OCI-LY1 (cell line): ENCODE results near the gene POLG.

ENCODE experiments used
- H2AFZ ChIP-seq: fragments of 200-600 bp; sonication (generic), shearing (Covaris generic); 2 replicates; pipeline ENCODE4 v1.6.0; 2014; ENCODE audit warnings: antibody characterized with exemption, mild to moderate bottlenecking, low read length
- H3F3A ChIP-seq: fragments of 200-600 bp; sonication (generic), shearing (Covaris generic); 2 replicates; pipeline ENCODE4 v1.6.0; 2014; ENCODE audit warnings: mild to moderate bottlenecking, antibody characterized with exemption, low read length, moderate library complexity; ENCODE audit not compliant: insufficient read depth
- H3K27ac ChIP-seq: fragments of 200-600 bp; sonication (generic); 2 replicates; pipeline ENCODE4 v1.5.1; 2014; ENCODE audit warnings: low read length, mixed run types, mild to moderate bottlenecking, low read depth; ENCODE audit not compliant: poor library complexity, severe bottlenecking
- H3K27me3 ChIP-seq: fragments of 200-600 bp; sonication (generic); 2 replicates; pipeline ENCODE4 v1.6.0; 2014; ENCODE audit warnings: antibody characterized with exemption, mild to moderate bottlenecking, low read length, moderate library complexity; ENCODE audit not compliant: insufficient read depth
- H3K36me3 ChIP-seq: fragments of 200-600 bp; sonication (generic); 2 replicates; pipeline ENCODE4 v1.6.1; 2014; ENCODE audit warnings: mild to moderate bottlenecking, antibody characterized with exemption, low read length, moderate library complexity, mixed read lengths; ENCODE audit not compliant: insufficient read depth
- H3K4me1 ChIP-seq: fragments of 200-600 bp; sonication (generic); 2 replicates; pipeline ENCODE4 v1.5.1; 2014; ENCODE audit warnings: mild to moderate bottlenecking, low read length, moderate library complexity; ENCODE audit not compliant: insufficient read depth, severe bottlenecking
- H3K4me2 ChIP-seq: fragments of 200-600 bp; sonication (generic), shearing (Covaris generic); 2 replicates; pipeline ENCODE4 v1.6.1; 2014; ENCODE audit warnings: low read length
- H3K4me3 ChIP-seq: fragments of 200-600 bp; sonication (generic); 2 replicates; pipeline ENCODE4 v1.5.1; 2014; ENCODE audit warnings: low read length, low read depth, mild to moderate bottlenecking, mixed read lengths; ENCODE audit not compliant: poor library complexity, severe bottlenecking
- H3K79me2 ChIP-seq: fragments of 200-600 bp; shearing (Covaris generic); 2 replicates; pipeline ENCODE4 v1.6.1; 2016; ENCODE audit warnings: mixed run types, low read length, mixed read lengths; ENCODE audit not compliant: insufficient read depth
- H3K9ac ChIP-seq: fragments of 200-600 bp; sonication (generic), shearing (Covaris generic); 2 replicates; pipeline ENCODE4 v1.6.1; 2014; ENCODE audit warnings: mild to moderate bottlenecking, low read length, mixed read lengths
- H3K9me2 ChIP-seq: fragments of 200-600 bp; sonication (generic), shearing (Covaris generic); 2 replicates; pipeline ENCODE4 v1.6.1; 2014; ENCODE audit warnings: low read depth, mild to moderate bottlenecking, low read length, mixed read lengths
- H3K9me3 ChIP-seq: fragments of 200-600 bp; shearing (Covaris generic); 2 replicates; pipeline ENCODE4 v1.6.1; 2014; ENCODE audit warnings: low read length, mixed read lengths
- H4K20me1 ChIP-seq: fragments of 200-600 bp; sonication (generic), shearing (Covaris generic); 2 replicates; pipeline ENCODE4 v1.6.0; 2016; ENCODE audit warnings: mild to moderate bottlenecking, low read length; ENCODE audit not compliant: insufficient read depth
- EZH2 ChIP-seq: fragments of 200-600 bp; sonication (generic), shearing (Covaris generic); IDR thresholded peaks from 2 replicates; pipeline ENCODE4 v1.8.0; 2017; ENCODE audit warnings: borderline replicate concordance, mixed run types, mild to moderate bottlenecking, antibody characterized with exemption, low read length, moderate library complexity, mixed read lengths
- TF ChIP-seq, protein P1 (sequence below): fragments of 200-600 bp; sonication (generic), shearing (Covaris generic); IDR thresholded peaks from 2 replicates; pipeline ENCODE4 v1.5.1; 2017; ENCODE audit warnings: mild to moderate bottlenecking, antibody characterized with exemption, low read length, moderate library complexity, mixed read lengths

Gene POLG

DNA sequence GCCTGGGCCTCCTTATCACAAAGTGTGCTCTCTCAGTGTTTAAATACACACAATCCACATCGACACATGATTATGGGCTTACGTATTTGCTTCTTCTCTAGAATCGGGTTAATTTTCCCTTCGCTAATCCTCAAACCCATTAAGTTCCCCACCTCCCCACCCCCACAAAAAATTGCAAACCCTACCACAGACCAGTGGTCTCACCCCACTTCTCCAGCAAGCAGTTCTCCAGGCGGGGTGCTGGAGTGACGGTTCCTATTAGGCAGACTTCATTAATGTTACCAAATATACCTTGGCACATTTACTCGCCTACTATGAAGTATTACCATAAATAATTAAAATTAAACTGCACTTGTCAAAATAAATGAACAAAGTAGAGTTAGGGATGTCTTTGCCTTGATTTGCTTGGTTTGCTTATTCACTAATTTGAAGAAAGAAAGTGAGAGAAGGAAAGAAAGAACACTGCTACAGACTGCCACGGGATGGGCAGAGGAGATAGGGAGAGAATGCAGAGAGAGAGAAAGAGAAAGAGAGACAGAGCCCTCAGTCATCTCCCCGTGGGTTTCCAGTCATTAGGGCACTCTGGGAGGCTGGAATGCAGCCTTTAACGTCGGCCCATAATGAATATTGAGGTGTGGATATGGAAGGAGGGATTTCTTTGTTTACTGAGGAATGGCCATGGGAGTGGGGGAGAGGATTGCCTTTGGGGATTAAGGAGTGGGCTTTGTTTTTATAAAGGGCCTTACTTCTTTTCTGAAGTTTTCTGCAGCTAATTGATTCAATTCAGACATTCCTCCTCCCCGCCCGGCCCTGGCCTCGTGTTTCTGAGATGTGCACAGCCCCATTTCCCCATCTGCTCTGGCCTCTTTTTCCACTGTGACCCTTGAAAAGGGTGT is 39.7 kb upstream of the POLG start:
- Histone ChIP-seq H2AFZ (no peak overlapping the region), H3K36me3 (no peaks in the 10 kb centered on the region), H3K27ac (no peak overlapping the region), H3K9ac (no peak overlapping the region), H3K27me3 (peaks cover 10% of the 10 kb centered on the region; the same call in 1 of the 2 replicates), H3F3A (no peaks in the 10 kb centered on the region), H4K20me1 (no peaks in the 10 kb centered on the region), H3K9me3 (no peaks in the 10 kb centered on the region), H3K79me2 (no peaks in the 10 kb centered on the region), H3K9me2 (no peaks in the 10 kb centered on the region), H3K4me3 (no peak overlapping the region), H3K4me2 (no peak overlapping the region), H3K4me1 (no peaks in the 10 kb centered on the region)
- no peak for TF ChIP-seq EZH2
- TF ChIP-seq, protein P1, sequence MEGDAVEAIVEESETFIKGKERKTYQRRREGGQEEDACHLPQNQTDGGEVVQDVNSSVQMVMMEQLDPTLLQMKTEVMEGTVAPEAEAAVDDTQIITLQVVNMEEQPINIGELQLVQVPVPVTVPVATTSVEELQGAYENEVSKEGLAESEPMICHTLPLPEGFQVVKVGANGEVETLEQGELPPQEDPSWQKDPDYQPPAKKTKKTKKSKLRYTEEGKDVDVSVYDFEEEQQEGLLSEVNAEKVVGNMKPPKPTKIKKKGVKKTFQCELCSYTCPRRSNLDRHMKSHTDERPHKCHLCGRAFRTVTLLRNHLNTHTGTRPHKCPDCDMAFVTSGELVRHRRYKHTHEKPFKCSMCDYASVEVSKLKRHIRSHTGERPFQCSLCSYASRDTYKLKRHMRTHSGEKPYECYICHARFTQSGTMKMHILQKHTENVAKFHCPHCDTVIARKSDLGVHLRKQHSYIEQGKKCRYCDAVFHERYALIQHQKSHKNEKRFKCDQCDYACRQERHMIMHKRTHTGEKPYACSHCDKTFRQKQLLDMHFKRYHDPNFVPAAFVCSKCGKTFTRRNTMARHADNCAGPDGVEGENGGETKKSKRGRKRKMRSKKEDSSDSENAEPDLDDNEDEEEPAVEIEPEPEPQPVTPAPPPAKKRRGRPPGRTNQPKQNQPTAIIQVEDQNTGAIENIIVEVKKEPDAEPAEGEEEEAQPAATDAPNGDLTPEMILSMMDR, result no peak

DNA sequence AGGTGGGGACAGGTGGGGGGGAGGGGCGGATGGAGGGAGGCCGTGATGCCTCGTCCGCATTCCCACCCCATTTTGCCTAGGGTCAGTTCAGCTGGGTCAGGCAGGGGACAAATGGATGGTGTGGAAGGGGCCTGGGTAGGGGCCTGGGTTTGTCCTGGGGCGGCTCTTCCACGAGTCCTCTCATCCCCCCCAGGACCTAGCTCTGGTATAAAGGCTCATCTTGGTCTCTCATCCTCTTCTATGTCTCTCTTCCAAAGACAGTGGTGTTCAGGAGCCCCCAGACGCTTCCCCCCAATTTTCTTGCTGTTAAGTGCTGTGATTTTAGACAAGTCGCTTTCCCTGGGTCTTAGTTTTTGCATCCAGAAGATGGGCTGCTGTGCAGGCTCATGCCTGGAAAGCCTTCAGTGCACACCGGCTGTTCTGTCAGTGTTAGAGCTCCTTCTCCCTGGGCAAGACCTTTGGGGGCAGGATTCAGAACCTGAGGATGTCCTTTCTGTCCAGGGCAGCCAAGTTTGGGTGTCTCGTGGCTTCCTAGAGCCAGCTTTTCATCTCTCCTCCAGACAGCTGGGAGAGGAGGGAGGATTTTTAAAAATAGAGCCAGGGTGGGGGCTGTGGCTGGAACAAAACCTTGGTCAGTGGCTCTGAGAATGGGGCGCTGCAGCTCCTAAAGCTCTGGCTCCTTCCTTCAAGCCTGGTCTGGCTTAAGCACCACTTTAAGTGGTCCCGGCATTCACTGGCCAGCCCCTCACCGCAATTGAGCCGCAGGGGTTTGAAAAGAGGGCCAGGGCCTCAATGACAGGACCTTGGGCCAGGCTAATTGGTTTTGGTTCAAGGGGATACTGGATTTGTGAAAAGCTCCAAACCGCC is 37.7 kb upstream of the POLG start:
- H3K27me3 ChIP-seq, result peaks cover 9% of the 10 kb centered on the region; the same call in 1 of the 2 replicates
- H3K79me2 ChIP-seq, result no peaks in the 10 kb centered on the region
- no peaks in the 10 kb centered on the region for H4K20me1 ChIP-seq
- H3K4me2 ChIP-seq, result no peak overlapping the region
- H3F3A ChIP-seq, result no peaks in the 10 kb centered on the region
- H2AFZ ChIP-seq, result no peak overlapping the region
- H3K9me3 ChIP-seq, result no peaks in the 10 kb centered on the region
- no peak overlapping the region for H3K9ac ChIP-seq
- no peak overlapping the region for H3K27ac ChIP-seq
- H3K4me1 ChIP-seq, result no peaks in the 10 kb centered on the region
- no peak for TF ChIP-seq EZH2
- TF ChIP-seq, protein P1, result no peak
- H3K4me3 ChIP-seq, result no peak overlapping the region
- no peaks in the 10 kb centered on the region for H3K9me2 ChIP-seq
- no peaks in the 10 kb centered on the region for H3K36me3 ChIP-seq

DNA sequence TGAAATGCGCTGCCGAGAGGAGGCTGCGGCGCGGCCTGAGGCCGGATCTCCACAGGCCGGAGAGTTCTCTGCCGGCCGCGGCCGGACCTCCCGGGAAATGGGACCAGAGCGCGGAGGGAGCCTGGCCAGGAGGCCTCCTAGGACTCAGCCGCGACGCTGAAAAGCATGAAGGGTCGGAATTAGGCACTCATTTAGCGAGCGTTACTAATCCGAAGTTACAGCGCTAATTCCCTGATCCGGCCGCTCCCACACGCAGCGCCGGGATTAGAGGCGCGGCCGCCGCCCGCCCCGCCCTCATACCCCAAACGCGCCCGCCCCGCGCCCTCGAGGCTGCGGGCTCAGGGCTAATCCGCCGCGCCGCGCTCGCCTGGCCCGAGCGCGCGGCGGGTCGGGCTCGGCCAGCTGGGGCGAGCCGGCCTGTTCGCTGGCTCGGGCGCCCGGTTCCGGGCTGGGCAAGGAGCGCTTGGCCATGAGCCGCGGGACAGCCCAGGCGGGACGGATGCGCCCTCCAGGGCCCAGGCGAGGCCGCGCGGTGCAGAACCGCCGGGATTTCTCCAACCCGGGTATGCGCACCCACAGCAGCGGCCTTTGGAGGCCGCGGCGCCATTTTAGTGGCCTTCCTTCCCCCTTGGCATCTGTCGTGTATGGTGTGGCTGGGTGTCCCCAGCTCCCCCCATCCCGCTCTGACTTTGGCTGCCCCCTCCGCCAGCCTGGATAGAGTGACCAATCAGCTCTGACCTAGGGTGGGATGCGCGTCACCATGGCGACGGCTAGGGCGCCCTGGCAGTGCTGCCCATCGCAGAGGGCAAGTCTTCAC is 36.8 kb upstream of the POLG start:
- H2AFZ ChIP-seq, result no peak overlapping the region

More for the DNA sequence above, 36.8 kb upstream of the POLG start:
- H3K27me3 ChIP-seq, result peaks cover 9% of the 10 kb centered on the region; the same call in 1 of the 2 replicates
- H4K20me1 ChIP-seq, result no peaks in the 10 kb centered on the region
- no peaks in the 10 kb centered on the region for H3K4me1 ChIP-seq
- no peaks in the 10 kb centered on the region for H3K79me2 ChIP-seq
- H3K9me2 ChIP-seq, result no peaks in the 10 kb centered on the region
- H3K36me3 ChIP-seq, result no peaks in the 10 kb centered on the region
- H3K4me3 ChIP-seq, result no peak overlapping the region
- no peaks in the 10 kb centered on the region for H3K9me3 ChIP-seq
- H3K4me2 ChIP-seq, result no peak overlapping the region
- no peaks in the 10 kb centered on the region for H3F3A ChIP-seq
- H3K27ac ChIP-seq, result no peak overlapping the region
- TF ChIP-seq, protein P1, result no peak
- TF ChIP-seq EZH2, result no peak
- no peak overlapping the region for H3K9ac ChIP-seq
